Neutrophil (primary cell): ENCODE measurements around the gene ZNF470.

ENCODE experiments used
- H3K27ac ChIP-seq: fragments of 200-600 bp; sonication (generic); 2 replicates; pipeline ENCODE4 v1.5.1; 2016; ENCODE audit warnings: mild to moderate bottlenecking, moderate library complexity
- H3K27me3 ChIP-seq: fragments of 200-600 bp; sonication (generic); 2 replicates; pipeline ENCODE4 v1.6.0; 2016; ENCODE audit warnings: mild to moderate bottlenecking
- H3K36me3 ChIP-seq: fragments of 200-600 bp; sonication (generic); 2 replicates; pipeline ENCODE4 v1.5.1; 2017
- H3K4me1 ChIP-seq, 2 experiments: fragments of 200-600 bp in 1 of 2; sonication (generic) in 1 of 2; 1 replicate in 1 of 2; 2 replicates in 1 of 2; pipeline versions ENCODE4 v1.5.1 to v1.6.1; 2013 to 2016; ENCODE audit warnings: low read depth in 1 of 2, low read length in 1 of 2, mild to moderate bottlenecking in 1 of 2, moderate library complexity in 1 of 2; ENCODE audit not compliant: control insufficient read depth in 1 of 2, insufficient read depth in 1 of 2
- H3K4me3 ChIP-seq, 2 experiments: fragments of 200-600 bp in 1 of 2; sonication (generic) in 1 of 2; 1 replicate in 1 of 2; 2 replicates in 1 of 2; pipeline ENCODE4 v1.5.1; 2013 to 2016; ENCODE audit warnings: low read depth in 1 of 2, low read length in 1 of 2, mild to moderate bottlenecking in 1 of 2, moderate library complexity in 1 of 2
- H3K9me3 ChIP-seq: fragments of 200-600 bp; sonication (generic); 2 replicates; pipeline ENCODE4 v1.5.1; 2016
- TF ChIP-seq, protein P1 (sequence below): fragments of 200-600 bp; sonication (generic); IDR thresholded peaks from 2 replicates; pipeline ENCODE4 v1.5.1; 2016; ENCODE audit warnings: antibody characterized with exemption

ZNF470 gene

DNA sequence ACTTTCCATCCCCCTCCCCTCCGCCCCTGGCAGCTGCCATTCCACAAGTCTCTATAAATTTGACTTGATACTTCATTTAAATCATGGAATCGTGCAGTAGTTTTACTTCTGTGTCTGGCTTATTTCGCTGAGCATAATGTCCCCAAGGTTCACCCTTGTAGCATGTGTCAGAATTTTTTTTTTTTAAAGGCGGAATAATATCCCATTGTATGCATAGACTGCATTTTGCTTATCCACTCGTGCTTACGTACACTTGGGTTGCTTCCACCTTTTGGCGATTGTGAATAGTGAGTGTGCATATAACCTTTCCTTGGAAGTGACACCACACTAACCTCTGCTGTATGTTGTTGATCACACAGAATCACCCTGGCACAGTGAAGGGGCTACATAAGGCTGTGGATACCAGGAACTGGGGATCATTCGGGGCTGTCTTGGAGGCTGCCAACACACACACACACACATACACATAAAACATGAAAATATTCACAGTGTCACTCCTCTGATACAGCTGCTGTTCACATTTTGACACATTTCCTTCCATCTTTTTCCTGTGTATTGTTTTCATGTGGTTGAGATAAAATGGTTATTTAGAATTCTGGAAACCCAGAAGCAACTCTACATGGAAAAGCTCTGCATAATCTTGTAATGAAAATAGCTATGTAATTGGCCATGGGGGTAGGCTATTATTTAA lies 41.2 kb downstream of the ZNF470 start:
- H3K9me3 ChIP-seq: peaks cover 47% of the 10 kb centered on the region
- no peak overlapping the region for H3K4me3 ChIP-seq
- H3K27ac ChIP-seq: no peak overlapping the region
- no peaks in the 10 kb centered on the region for H3K27me3 ChIP-seq
- TF ChIP-seq, protein P1, sequence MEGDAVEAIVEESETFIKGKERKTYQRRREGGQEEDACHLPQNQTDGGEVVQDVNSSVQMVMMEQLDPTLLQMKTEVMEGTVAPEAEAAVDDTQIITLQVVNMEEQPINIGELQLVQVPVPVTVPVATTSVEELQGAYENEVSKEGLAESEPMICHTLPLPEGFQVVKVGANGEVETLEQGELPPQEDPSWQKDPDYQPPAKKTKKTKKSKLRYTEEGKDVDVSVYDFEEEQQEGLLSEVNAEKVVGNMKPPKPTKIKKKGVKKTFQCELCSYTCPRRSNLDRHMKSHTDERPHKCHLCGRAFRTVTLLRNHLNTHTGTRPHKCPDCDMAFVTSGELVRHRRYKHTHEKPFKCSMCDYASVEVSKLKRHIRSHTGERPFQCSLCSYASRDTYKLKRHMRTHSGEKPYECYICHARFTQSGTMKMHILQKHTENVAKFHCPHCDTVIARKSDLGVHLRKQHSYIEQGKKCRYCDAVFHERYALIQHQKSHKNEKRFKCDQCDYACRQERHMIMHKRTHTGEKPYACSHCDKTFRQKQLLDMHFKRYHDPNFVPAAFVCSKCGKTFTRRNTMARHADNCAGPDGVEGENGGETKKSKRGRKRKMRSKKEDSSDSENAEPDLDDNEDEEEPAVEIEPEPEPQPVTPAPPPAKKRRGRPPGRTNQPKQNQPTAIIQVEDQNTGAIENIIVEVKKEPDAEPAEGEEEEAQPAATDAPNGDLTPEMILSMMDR: no peak
- no peaks in the 10 kb centered on the region for H3K36me3 ChIP-seq
- H3K4me1 ChIP-seq: no peaks in the 10 kb centered on the region

DNA sequence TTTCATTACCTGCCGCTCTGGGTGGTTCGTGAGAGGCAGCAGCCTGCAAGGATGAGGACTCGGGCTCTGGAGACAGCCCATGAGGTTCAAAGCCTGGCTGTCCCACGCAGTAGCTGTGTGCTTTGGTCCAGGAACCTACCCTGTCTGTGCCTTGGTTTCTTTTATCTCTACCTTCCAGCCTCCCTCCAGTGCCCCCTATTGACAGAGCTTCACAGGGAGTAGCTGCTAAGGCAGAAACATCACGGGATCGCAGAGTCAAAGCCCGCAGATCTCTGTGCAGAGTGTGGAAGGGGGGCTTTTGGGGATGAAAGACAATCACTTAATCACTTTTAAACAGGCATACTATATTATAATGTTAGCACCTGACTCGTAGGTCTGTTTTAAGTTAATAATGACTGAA lies 44.0 kb downstream of the ZNF470 start:
- H3K4me1 ChIP-seq: no peaks in the 10 kb centered on the region
- H3K27me3 ChIP-seq: no peaks in the 10 kb centered on the region
- TF ChIP-seq, protein P1: no peak
- no peaks in the 10 kb centered on the region for H3K36me3 ChIP-seq
- H3K4me3 ChIP-seq: no peak overlapping the region
- H3K9me3 ChIP-seq: peaks cover 29% of the 10 kb centered on the region
- no peak overlapping the region for H3K27ac ChIP-seq

DNA sequence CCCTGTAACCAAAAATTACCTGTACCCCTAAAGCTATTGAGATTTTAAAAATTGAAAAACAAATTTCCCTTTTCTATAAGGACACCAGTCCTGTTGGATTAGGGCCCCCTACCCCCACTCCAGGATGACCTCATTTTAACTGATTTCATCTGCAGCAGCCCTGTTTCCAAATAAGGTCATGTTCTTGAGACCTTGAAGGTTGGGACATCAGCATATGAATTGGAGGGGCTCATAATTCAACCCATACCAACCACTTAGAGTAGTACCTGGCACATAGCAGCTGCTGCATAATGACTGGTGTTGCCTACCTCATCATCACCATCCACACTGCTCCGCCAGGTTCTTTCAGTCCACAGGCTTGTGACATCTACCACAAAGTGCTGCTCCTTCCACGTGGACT lies 45.5 kb downstream of the ZNF470 start:
- H3K27me3 ChIP-seq: no peaks in the 10 kb centered on the region
- no peaks in the 10 kb centered on the region for H3K4me1 ChIP-seq
- TF ChIP-seq, protein P1: no peak
- H3K27ac ChIP-seq: no peak overlapping the region
- H3K36me3 ChIP-seq: no peaks in the 10 kb centered on the region
- no peak overlapping the region for H3K4me3 ChIP-seq
- H3K9me3 ChIP-seq: peaks cover 30% of the 10 kb centered on the region

DNA sequence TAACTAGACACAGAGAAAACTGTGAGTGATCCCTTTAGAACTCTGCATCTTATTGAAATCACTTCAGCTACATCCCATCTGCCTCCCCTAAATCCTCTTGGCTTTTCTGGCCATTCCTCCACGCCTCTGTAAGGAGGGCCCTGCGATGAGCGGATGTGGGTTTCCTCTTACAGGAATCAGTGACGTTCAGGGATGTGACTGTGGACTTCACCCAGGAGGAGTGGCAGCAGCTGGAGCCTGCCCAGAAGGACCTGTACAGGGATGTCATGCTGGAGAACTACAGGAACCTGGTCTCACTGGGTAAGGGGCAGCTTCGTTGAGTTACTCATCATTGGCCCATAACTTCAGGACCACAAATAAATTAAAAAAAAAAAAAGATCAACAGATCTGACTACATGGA lies 46.4 kb downstream of the ZNF470 start:
- H3K27me3 ChIP-seq: no peaks in the 10 kb centered on the region
- H3K36me3 ChIP-seq: no peaks in the 10 kb centered on the region
- H3K4me3 ChIP-seq: no peak overlapping the region
- H3K9me3 ChIP-seq: peaks cover 38% of the 10 kb centered on the region
- TF ChIP-seq, protein P1: no peak
- H3K4me1 ChIP-seq: no peaks in the 10 kb centered on the region
- H3K27ac ChIP-seq: no peak overlapping the region

DNA sequence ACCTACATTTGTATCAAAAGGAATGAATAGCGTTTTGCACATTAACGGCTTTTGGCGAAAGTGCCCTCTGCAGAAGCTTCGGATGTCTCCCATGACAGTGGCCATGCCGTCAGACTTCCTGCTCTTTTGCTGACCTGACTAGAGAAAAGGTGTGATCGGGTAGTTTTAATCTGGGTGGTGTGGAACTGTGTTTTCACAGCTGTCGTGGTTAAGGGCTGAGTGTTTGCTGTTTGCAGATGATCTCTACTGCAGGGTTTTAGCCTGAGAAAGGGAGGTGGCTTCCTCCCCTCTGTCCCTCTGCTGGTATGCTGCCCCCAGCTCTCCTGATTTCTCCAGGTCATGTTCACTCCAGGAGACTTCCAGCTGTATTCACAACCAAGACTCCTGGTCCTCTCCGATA lies 50.3 kb downstream of the ZNF470 start:
- Histone ChIP-seq H3K36me3 (no peaks in the 10 kb centered on the region), H3K9me3 (peaks cover 25% of the 10 kb centered on the region)
- TF ChIP-seq, protein P1: no peak

More for the DNA sequence above, 50.3 kb downstream of the ZNF470 start:
- no peak overlapping the region for H3K4me3 ChIP-seq
- no peaks in the 10 kb centered on the region for H3K27me3 ChIP-seq
- H3K4me1 ChIP-seq: no peaks in the 10 kb centered on the region
- no peak overlapping the region for H3K27ac ChIP-seq
